Smooth muscle cell (in vitro differentiated cells): ENCODE data around the gene G6PC1. TPM values are rescaled to one million over a fixed set of nuclear protein-coding genes. Genes with fewer than 3 reads are reported as not detected.

Source experiments
- DNase-seq: peaks from one replicate; lab custom pipeline; 2025; ENCODE audit not compliant: unreplicated experiment; lab: John Stamatoyannopoulos, UW
- H2AFZ ChIP-seq: fragments of 200-600 bp; sonication (generic); 2 replicates; pipeline ENCODE4 v1.6.0; 2016; ENCODE audit warnings: antibody characterized with exemption, low read depth, mild to moderate bottlenecking
- H3F3A ChIP-seq: fragments of 200-600 bp; sonication (generic); 2 replicates; pipeline ENCODE4 v1.6.0; 2017; ENCODE audit warnings: antibody characterized with exemption, low read depth
- H3K27ac ChIP-seq: fragments of 200-600 bp; sonication (generic); 2 replicates; pipeline ENCODE4 v1.5.1; 2016; ENCODE audit warnings: low read depth, mild to moderate bottlenecking
- H3K27me3 ChIP-seq: fragments of 200-600 bp; sonication (generic); 2 replicates; pipeline ENCODE4 v1.6.1; 2016; ENCODE audit warnings: low read depth, mild to moderate bottlenecking
- H3K36me3 ChIP-seq: fragments of 200-600 bp; sonication (generic); 2 replicates; pipeline ENCODE4 v1.5.1; 2016; ENCODE audit warnings: low read depth
- H3K4me1 ChIP-seq: fragments of 200-600 bp; sonication (generic); 2 replicates; pipeline ENCODE4 v1.5.1; 2016; ENCODE audit warnings: low read depth
- H3K4me2 ChIP-seq: fragments of 200-600 bp; sonication (generic); 2 replicates; pipeline ENCODE4 v1.6.0; 2016; ENCODE audit warnings: mild to moderate bottlenecking
- H3K4me3 ChIP-seq: fragments of 200-600 bp; sonication (generic); 2 replicates; pipeline ENCODE4 v1.5.1; 2016; ENCODE audit warnings: mild to moderate bottlenecking
- H3K79me2 ChIP-seq: fragments of 200-600 bp; sonication (generic); 2 replicates; pipeline ENCODE4 v1.6.0; 2016; ENCODE audit warnings: low read depth, mild to moderate bottlenecking
- H3K9ac ChIP-seq: fragments of 200-600 bp; sonication (generic); 2 replicates; pipeline ENCODE4 v1.6.0; 2016; ENCODE audit warnings: low read depth
- H3K9me3 ChIP-seq: fragments of 200-600 bp; sonication (generic); replicated peaks from 2 replicates; pipeline ENCODE4 v1.5.1; 2016; ENCODE audit warnings: low read depth
- H4K20me1 ChIP-seq: fragments of 200-600 bp; sonication (generic); 2 replicates; pipeline ENCODE4 v1.6.0; 2016; ENCODE audit warnings: low read depth
- CTCF ChIP-seq: fragments of 200-600 bp; sonication (generic); IDR thresholded peaks from 2 replicates; pipeline ENCODE4 v1.5.1; 2017; ENCODE audit warnings: borderline replicate concordance, mild to moderate bottlenecking, antibody characterized with exemption; ENCODE audit not compliant: insufficient read depth, poor library complexity, severe bottlenecking
- WGBS: methylation state at CpG from one replicate; pipeline ENCODE4 v1.1.7; 2016; ENCODE audit warnings: low lambda C conversion rate; 5-methylcytosine and 5-hydroxymethylcytosine counted together
- polyA plus RNA-seq: library from polyadenylated mRNA; unstranded; fragments of >200 nt; fragmentation: Nextera tagmentation; extraction: Ambion mirVana; gene quantifications from 2 replicates; pipeline ENCODE4 v1.2.1, GENCODE V29; 2016
- total RNA-seq: library from RNA; depleted of rRNA; stranded (reverse); fragments of >200 nt; gene quantifications from 2 replicates; pipeline ENCODE4 v1.2.3, GENCODE V29; 2014

G6PC1 gene
- total and polyA plus RNA-seq, 2 experiments from 2014 or later: not detected

- no peak for DNase-seq
- no peaks in the 10 kb centered on the region for H3K36me3 ChIP-seq
- no peaks in the 10 kb centered on the region for H3F3A ChIP-seq
- H4K20me1 ChIP-seq: no peaks in the 10 kb centered on the region
- H3K27ac ChIP-seq: peak overlapping the region; percentile 41
- H3K4me2 ChIP-seq: no peak overlapping the region
- peak overlapping the region; percentile 6 for H3K9ac ChIP-seq
- peak overlapping the region; percentile 51 for H2AFZ ChIP-seq
- 55% methylated on average over 9 of the region's 9 CpGs for WGBS
- H3K4me1 ChIP-seq: no peaks in the 10 kb centered on the region
- no peaks in the 10 kb centered on the region for H3K79me2 ChIP-seq
- H3K4me3 ChIP-seq: no peak overlapping the region
- peak; percentile 51 for TF ChIP-seq CTCF
- H3K9me3 ChIP-seq: no peaks in the 10 kb centered on the region
- no peaks in the 10 kb centered on the region for H3K27me3 ChIP-seq
Observed at GRCh38 chr17:42928714-42929496, 28.3 kb downstream of the G6PC1 start.

- Histone ChIP-seq H3K36me3 (no peaks in the 10 kb centered on the region), H3K79me2 (no peaks in the 10 kb centered on the region), H3K4me1 (no peaks in the 10 kb centered on the region), H3K27ac (peak overlapping the region; percentile 41), H3K9ac (no peak overlapping the region), H3K4me2 (no peak overlapping the region), H2AFZ (no peak overlapping the region), H3K4me3 (no peak overlapping the region), H3K9me3 (no peaks in the 10 kb centered on the region), H3K27me3 (no peaks in the 10 kb centered on the region), H3F3A (no peaks in the 10 kb centered on the region), H4K20me1 (no peaks in the 10 kb centered on the region)
- 84% methylated on average over 1 of the region's 1 CpG for WGBS
- DNase-seq: no peak
- no peak for TF ChIP-seq CTCF
Observed at GRCh38 chr17:42929497-42929844, 28.9 kb downstream of the G6PC1 start.

GRCh38 chr17:42937712-42938596 lies 37.4 kb downstream of the G6PC1 start:
- DNase-seq: no peak
- Histone ChIP-seq H3K79me2 (no peaks in the 10 kb centered on the region), H3K27me3 (no peaks in the 10 kb centered on the region), H3K9me3 (no peaks in the 10 kb centered on the region), H2AFZ (no peak overlapping the region), H4K20me1 (no peaks in the 10 kb centered on the region), H3F3A (no peaks in the 10 kb centered on the region), H3K4me3 (no peak overlapping the region), H3K4me2 (no peak overlapping the region), H3K4me1 (no peaks in the 10 kb centered on the region), H3K27ac (no peak overlapping the region), H3K9ac (no peak overlapping the region), H3K36me3 (no peaks in the 10 kb centered on the region)
- WGBS: 46% methylated on average over 9 of the region's 9 CpGs
- TF ChIP-seq CTCF: peak; percentile 79
